ENCODE measurements around the gene KRT5.

GRCh38 chr12:52469853-52470252 lies 50.3 kb downstream of the KRT5 start:
- TF ChIP-seq CREB5 (CRISPR knock-in tag; IDR thresholded peaks at IDR 0.05; ENCODE audit: low read depth), result no peak
- no peak for TF ChIP-seq SNAI2 (CRISPR knock-in tag; IDR thresholded peaks at IDR 0.05)
- no peak for TF ChIP-seq ZFP3 (CRISPR knock-in tag; IDR thresholded peaks at IDR 0.05)
- TF ChIP-seq, protein P1, sequence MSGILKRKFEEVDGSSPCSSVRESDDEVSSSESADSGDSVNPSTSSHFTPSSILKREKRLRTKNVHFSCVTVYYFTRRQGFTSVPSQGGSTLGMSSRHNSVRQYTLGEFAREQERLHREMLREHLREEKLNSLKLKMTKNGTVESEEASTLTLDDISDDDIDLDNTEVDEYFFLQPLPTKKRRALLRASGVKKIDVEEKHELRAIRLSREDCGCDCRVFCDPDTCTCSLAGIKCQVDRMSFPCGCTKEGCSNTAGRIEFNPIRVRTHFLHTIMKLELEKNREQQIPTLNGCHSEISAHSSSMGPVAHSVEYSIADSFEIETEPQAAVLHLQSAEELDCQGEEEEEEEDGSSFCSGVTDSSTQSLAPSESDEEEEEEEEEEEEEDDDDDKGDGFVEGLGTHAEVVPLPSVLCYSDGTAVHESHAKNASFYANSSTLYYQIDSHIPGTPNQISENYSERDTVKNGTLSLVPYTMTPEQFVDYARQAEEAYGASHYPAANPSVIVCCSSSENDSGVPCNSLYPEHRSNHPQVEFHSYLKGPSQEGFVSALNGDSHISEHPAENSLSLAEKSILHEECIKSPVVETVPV (CRISPR knock-in tag; IDR thresholded peaks at IDR 0.05), result no peak
- TF ChIP-seq BACH2 (CRISPR knock-in tag; IDR thresholded peaks at IDR 0.05; ENCODE audit: borderline replicate concordance), result no peak
- TF ChIP-seq, protein P2, sequence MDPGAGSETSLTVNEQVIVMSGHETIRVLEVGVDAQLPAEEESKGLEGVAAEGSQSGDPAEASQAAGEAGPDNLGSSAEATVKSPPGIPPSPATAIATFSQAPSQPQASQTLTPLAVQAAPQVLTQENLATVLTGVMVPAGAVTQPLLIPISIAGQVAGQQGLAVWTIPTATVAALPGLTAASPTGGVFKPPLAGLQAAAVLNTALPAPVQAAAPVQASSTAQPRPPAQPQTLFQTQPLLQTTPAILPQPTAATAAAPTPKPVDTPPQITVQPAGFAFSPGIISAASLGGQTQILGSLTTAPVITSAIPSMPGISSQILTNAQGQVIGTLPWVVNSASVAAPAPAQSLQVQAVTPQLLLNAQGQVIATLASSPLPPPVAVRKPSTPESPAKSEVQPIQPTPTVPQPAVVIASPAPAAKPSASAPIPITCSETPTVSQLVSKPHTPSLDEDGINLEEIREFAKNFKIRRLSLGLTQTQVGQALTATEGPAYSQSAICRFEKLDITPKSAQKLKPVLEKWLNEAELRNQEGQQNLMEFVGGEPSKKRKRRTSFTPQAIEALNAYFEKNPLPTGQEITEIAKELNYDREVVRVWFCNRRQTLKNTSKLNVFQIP (CRISPR knock-in tag; IDR thresholded peaks at IDR 0.05; ENCODE audit: borderline replicate concordance, low read depth), result no peak
- TF ChIP-seq, protein P3, sequence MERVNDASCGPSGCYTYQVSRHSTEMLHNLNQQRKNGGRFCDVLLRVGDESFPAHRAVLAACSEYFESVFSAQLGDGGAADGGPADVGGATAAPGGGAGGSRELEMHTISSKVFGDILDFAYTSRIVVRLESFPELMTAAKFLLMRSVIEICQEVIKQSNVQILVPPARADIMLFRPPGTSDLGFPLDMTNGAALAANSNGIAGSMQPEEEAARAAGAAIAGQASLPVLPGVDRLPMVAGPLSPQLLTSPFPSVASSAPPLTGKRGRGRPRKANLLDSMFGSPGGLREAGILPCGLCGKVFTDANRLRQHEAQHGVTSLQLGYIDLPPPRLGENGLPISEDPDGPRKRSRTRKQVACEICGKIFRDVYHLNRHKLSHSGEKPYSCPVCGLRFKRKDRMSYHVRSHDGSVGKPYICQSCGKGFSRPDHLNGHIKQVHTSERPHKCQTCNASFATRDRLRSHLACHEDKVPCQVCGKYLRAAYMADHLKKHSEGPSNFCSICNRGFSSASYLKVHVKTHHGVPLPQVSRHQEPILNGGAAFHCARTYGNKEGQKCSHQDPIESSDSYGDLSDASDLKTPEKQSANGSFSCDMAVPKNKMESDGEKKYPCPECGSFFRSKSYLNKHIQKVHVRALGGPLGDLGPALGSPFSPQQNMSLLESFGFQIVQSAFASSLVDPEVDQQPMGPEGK (CRISPR knock-in tag; IDR thresholded peaks at IDR 0.05; ENCODE audit: borderline replicate concordance), result no peak

All from SK-N-SH treated with all-trans-retinoic acid at 6 μM for 48 hours (cell line).